Heart right ventricle (tissue), 16 donors: Measurements from ENCODE around the gene SASH3. TPM values are rescaled to one million over a fixed set of nuclear protein-coding genes. Genes with fewer than 3 reads are reported as not detected.

Source experiments
- ATAC-seq, 8 donors: fragments of 200-7000 bp; cut with Tn5 transposase; one replicate each; pipeline ENCODE4 v1.9.1; 2020; ENCODE audit warnings: mild to moderate bottlenecking in 8 of 8, moderate library complexity in 8 of 8, moderate number of reproducible peaks in 1 of 8
- DNase-seq, 2 donors: peaks; one replicate each; pipeline ENCODE4 v3.0.0-alpha.2; 2020
- H3K27ac ChIP-seq, 10 donors: fragments of 200-600 bp; sonication (generic) in 2 of 10; one replicate each; pipeline versions ENCODE4 v1.5.0 to v1.8.0; 2020 to 2022; ENCODE audit warnings: mild to moderate bottlenecking in 3 of 10
- H3K27me3 ChIP-seq, 7 donors: fragments of 200-600 bp; one replicate each; pipeline ENCODE4 v1.8.0; 2021 to 2022; ENCODE audit warnings: mild to moderate bottlenecking in 2 of 7
- H3K36me3 ChIP-seq, 9 donors: fragments of 200-600 bp; sonication (generic) in 1 of 9; one replicate each; pipeline versions ENCODE4 v1.5.0 to v1.8.0; 2020 to 2022; ENCODE audit warnings: mild to moderate bottlenecking in 2 of 9
- H3K4me1 ChIP-seq, 9 donors: fragments of 200-600 bp; sonication (generic) in 1 of 9; one replicate each; pipeline versions ENCODE4 v1.5.0 to v1.8.0; 2020 to 2022; ENCODE audit warnings: mild to moderate bottlenecking in 4 of 9
- H3K4me3 ChIP-seq, 10 donors: fragments of 200-600 bp; sonication (generic) in 2 of 10; one replicate each; pipeline versions ENCODE4 v1.5.0 to v1.8.0; 2020 to 2022; ENCODE audit warnings: mild to moderate bottlenecking in 7 of 10, moderate library complexity in 2 of 10
- H3K9me3 ChIP-seq, 11 donors: fragments of 200-600 bp in 10 of 11; sonication (generic) in 2 of 11; one replicate each; pipeline versions ENCODE4 v1.5.0 to v1.8.0; 2013 to 2022; ENCODE audit warnings: mild to moderate bottlenecking in 2 of 11, control low read depth in 1 of 11, moderate library complexity in 1 of 11
- CTCF ChIP-seq, 9 donors: fragments of 200-600 bp; sonication (generic) in 2 of 9; IDR thresholded peaks; one replicate each; pipeline versions ENCODE4 v1.5.0 to v1.8.0; 2021 to 2022; ENCODE audit warnings: antibody characterized with exemption in 9 of 9, mild to moderate bottlenecking in 5 of 9, moderate library complexity in 1 of 9
- WGBS, 2 donors: extraction: QIAGEN DNeasy Blood & Tissue Kit; methylation state at CpG; one replicate each; pipeline ENCODE4 v1.1.7; 2013; ENCODE audit warnings: inconsistent platforms in 1 of 2; 5-methylcytosine and 5-hydroxymethylcytosine counted together
- intact Hi-C, 10 donors: fragments of 100-400 bp; cut with DNase I; formaldehyde crosslinking; loops; one replicate each; pipeline versions ENCODE4 v1.11.1 to v1.14.2; 2022
- polyA plus RNA-seq, 2 donors: library from polyadenylated mRNA; stranded (reverse); fragments of 200-250 nt; gene quantifications; one replicate each; pipeline ENCODE4 v1.2.3, GENCODE V29; 2013
- total RNA-seq, 10 donors: library from RNA; stranded (reverse); fragmentation: NEBNext Ultra II Directional in 3 of 10; extraction: Animal tissue kit (Norgen Biotek cat#: 25700) in 3 of 10; gene quantifications; one replicate each; pipeline versions ENCODE4 v1.2.1 to v1.2.4, GENCODE V29; 2021 to 2023
- donor health status: Arrhythmogenic right ventricular cardiomyopathy.
- donor health status: ischemic (EF 13 %, LVEDD 7.1; RV severe dilation, severe dysfunction).
- donor health status: healthy with polysubstance abuse.
- donor health status: DM: no; HTN: yes; CAD: no.
- donor health status: DM: no; HTN: no; CAD: no.
- donor health status: ischemic (EF 25% LVEDD 6.9; RV normal size, moderate dysfunction).
- donor health status: ischemic (EF 25% LVEDD 5.7; RV mildly dilated, moderate dysfunction).
- donor health status: healthy.
- donor health status: DM: yes; HTN: yes; CAD: no.
- donor health status: Ischemic cardiomyopathy.
- donor health status: ischemic (EF 35%, LVEDD 5.7; RV mildly dilated, moderate dysfunction).
- donor health status: nonischemic (EF 11% LVEDD 7.7; RV severe dilation, severe dysfunction).
- donor health status: DM: yes; HTN: yes; CAD: no.
- donor health status: PGD.
- donor health status: ischemic (EF 29% LVEDD 5.4; RV normal size, mild dysfunction).
- donor health status: nonischemic (EF 23%, LVEDD 6.1; RV moderate dilation, normal function).

SASH3 gene
- total and polyA plus RNA-seq, 12 donors, result 0.57 to 15.3 (median 2.1) TPM

- H3K27me3 ChIP-seq, result no peaks in the 10 kb centered on the region
- DNase-seq, result no peak
- WGBS, 2 donors, result 57 to 63% methylated on average over 9 of the region's 9 CpGs
- no peaks in the 10 kb centered on the region for H3K9me3 ChIP-seq
- H3K36me3 ChIP-seq, result no peaks in the 10 kb centered on the region
- H3K27ac ChIP-seq, result peak overlapping the region in 1 of 10 donors; percentile 64
- no peak overlapping the region for H3K4me3 ChIP-seq
- peaks cover 0 to 48% (median 0%) of the 10 kb centered on the region in 9 donors for H3K4me1 ChIP-seq
- TF ChIP-seq CTCF (IDR thresholded peaks at IDR 0.05), result no peak
- intact Hi-C loops, result no loop called here
- no peak for ATAC-seq
Observed at GRCh38 chrX:129769467-129770154, 10.1 kb upstream of the SASH3 start.

- H3K27ac ChIP-seq, result peak overlapping the region in 1 of 10 donors; percentile 50
- H3K36me3 ChIP-seq, result no peaks in the 10 kb centered on the region
- 83% methylated on average over 14 of the region's 14 CpGs for WGBS, 2 donors
- no peaks in the 10 kb centered on the region for H3K27me3 ChIP-seq
- H3K9me3 ChIP-seq, result no peaks in the 10 kb centered on the region
- no peak for DNase-seq
- no peak overlapping the region for H3K4me3 ChIP-seq
- H3K4me1 ChIP-seq, result peaks cover 0 to 52% (median 0%) of the 10 kb centered on the region in 9 donors
- ATAC-seq, result no peak
- TF ChIP-seq CTCF (IDR thresholded peaks at IDR 0.05), result no peak
- intact Hi-C loops, result no loop called here
Observed at GRCh38 chrX:129771266-129771995, 8.3 kb upstream of the SASH3 start.

- DNase-seq, result peak; percentile 39 to 42
- no peak for TF ChIP-seq CTCF (IDR thresholded peaks at IDR 0.05)
- Histone ChIP-seq H3K36me3 (no peaks in the 10 kb centered on the region), H3K27me3 (peaks cover 0 to 5% (median 0%) of the 10 kb centered on the region in 7 donors), H3K27ac (peak overlapping the region in 3 of 10 donors; percentile 22 to 89 (median 55)), H3K4me3 (no peak overlapping the region), H3K9me3 (no peaks in the 10 kb centered on the region), H3K4me1 (peaks cover 0 to 66% (median 0%) of the 10 kb centered on the region in 9 donors)
- ATAC-seq, result peak in 6 of 8 donors; percentile 61 to 77 (median 64)
- intact Hi-C loops, result no loop called here
- 69 to 79% methylated on average over 14 of the region's 14 CpGs for WGBS, 2 donors
Observed at GRCh38 chrX:129772796-129773431, 6.8 kb upstream of the SASH3 start.

- Histone ChIP-seq H3K36me3 (no peaks in the 10 kb centered on the region), H3K4me1 (peaks cover 0 to 72% (median 0%) of the 10 kb centered on the region in 9 donors), H3K27me3 (peaks cover 0 to 5% (median 0%) of the 10 kb centered on the region in 7 donors), H3K27ac (peak overlapping the region in 3 of 10 donors; percentile 22 to 89 (median 55)), H3K9me3 (no peaks in the 10 kb centered on the region), H3K4me3 (no peak overlapping the region)
- 86 to 88% methylated on average over 4 of the region's 4 CpGs for WGBS, 2 donors
- intact Hi-C loops, result no loop called here
- ATAC-seq (no peak), DNase-seq (no peak)
- TF ChIP-seq CTCF (IDR thresholded peaks at IDR 0.05), result no peak
Observed at GRCh38 chrX:129773649-129774458, 5.9 kb upstream of the SASH3 start.
